Measurements from ENCODE around the gene SETD5.

GRCh38 chr3:9377981-9378380 is 19.4 kb upstream of the SETD5 start:
- TF ChIP-seq CTCF (IDR thresholded peaks at IDR 0.05): no peak
- TF ChIP-seq POLR2A (IDR thresholded peaks at IDR 0.05): no peak
